ENCODE results near the gene SATB1.

DNA sequence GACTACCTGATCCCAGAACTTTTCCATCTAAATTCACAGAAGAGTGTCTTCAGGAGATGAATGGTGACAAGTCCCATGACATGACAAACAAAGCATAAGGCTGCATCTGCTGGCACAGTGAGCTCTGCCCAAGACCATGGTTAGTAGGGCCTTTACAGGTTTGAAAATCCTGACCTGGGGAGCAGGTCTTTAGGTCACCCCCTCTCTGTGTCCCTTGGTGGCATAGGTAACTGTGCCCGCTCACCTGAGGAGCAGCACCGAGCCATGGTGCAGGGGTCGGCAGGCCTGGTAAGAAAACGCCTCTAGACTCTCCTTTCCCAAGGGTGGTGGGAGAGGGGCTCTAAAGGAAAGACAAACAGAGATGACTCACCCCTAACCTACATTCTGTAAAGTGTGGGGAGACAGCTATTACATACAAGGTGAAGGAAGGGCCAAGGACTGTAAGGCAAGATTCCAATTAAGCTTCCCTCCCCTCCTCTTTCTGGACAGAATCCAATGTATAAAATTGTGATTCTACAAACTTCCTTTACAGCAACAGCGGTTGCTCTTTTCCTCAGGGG lies 74.0 kb downstream of the SATB1 start:
- TF ChIP-seq SCRT2 (tag by site-specific recombination; IDR thresholded peaks at IDR 0.05): no peak
- TF ChIP-seq, protein P1, sequence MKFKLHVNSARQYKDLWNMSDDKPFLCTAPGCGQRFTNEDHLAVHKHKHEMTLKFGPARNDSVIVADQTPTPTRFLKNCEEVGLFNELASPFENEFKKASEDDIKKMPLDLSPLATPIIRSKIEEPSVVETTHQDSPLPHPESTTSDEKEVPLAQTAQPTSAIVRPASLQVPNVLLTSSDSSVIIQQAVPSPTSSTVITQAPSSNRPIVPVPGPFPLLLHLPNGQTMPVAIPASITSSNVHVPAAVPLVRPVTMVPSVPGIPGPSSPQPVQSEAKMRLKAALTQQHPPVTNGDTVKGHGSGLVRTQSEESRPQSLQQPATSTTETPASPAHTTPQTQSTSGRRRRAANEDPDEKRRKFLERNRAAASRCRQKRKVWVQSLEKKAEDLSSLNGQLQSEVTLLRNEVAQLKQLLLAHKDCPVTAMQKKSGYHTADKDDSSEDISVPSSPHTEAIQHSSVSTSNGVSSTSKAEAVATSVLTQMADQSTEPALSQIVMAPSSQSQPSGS (tag by site-specific recombination; IDR thresholded peaks at IDR 0.05; ENCODE audit: low read depth): no peak
